GM18508 (cell line): ENCODE measurements around the gene CELF4.

Experiments
- ATAC-seq: cut with Tn5 transposase; IDR thresholded peaks from one replicate; pipeline ENCODE4 v1.9.1; 2021; ENCODE audit warnings: moderate number of reproducible peaks; ENCODE audit not compliant: insufficient read depth, unreplicated experiment

Gene CELF4

DNA sequence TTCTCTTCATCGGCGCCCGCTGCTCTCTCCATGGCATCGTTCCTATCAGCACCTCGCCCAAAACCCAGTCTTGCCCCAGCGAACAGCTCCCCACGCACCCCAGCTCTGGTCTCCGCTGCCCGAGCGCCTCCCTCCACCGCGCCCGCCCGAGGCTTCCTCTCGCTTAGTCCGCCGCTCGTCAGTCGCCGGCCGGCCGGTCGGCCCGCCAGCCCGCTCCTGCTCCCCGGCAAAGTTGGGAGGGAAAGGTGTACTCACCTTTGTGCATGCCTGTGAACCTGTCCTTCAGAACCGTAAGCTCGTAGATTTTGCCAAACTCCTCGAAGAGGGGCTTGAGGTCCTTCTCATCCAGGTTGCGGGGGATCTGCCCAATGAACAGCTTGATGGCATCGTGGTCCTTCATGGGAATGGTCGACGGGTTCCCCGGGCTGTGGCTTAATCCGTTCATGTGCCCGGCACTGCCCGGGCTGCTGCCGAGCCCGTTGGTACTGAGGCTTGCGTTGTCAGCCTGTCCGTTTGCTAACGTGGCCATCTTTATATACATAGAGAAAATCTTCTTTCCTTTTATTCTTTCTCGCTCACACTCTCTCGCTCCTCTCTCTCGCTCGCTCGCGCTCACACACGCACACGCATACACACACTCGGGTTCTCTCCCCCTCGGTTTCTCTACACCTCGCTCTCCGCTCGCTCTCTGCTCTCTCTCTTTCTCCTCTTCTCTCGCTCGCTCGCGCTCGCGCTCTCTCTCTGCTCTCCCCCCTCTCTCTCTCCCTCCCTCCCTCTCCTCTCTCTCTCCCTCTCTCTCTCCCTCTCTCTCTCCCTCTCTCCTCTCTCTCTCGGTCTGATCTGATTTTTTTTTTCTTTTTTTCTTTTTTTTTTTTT is at the start of gene CELF4:
Gene CELF4, minus strand, starts transcription at position 698 of the 876 bp plus-strand sequence.
- no peak for ATAC-seq

DNA sequence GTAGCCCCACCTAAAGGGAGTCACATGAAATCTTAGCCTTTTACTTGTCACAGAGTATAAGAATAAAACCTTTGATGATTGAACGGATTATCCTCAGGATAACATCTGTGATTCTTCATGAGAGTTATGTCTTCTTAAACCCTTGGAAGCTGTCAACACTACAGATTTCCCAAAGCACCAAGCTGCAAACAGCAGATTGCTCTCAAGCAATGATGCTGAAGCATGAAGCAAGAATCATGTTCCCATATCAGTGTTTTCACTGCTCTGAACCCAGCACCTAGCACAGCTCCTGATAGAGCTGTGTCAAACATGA is 47.6 kb upstream of the CELF4 start:
- no peak for ATAC-seq

DNA sequence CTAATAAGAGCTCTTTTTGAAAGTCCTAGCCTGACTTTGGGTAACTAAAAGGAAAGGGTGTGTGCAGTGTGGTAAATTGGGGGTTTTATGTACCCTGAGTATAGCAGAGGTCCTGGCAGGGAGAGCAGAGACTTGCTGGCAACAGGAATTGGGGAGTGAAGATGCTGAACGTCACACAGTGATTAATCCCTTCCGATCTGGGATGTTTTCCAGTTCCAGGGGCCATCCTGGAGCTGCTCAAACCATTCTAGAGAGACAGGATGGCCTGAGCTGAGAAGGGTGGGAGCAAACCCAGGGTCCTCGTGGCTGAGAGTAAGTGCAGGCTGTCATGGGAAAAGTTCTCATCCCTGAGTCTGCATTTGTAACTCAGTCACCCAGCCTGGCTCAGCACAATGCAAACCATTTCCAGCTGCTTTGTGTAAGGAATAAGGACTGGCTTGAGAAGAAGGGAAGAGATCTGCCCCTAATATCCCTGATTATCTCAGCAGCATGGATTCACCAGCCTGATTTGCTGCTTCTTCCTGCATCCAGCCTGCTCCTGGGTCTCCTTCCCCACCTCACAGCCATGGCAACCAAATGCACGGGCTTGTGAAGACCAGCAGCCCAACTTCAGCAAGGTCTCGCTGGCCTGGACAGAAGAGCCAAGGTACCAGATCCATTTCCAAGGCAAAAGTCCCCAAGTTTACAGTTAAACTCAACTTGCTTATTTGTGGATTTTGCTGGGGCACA is 47.1 kb upstream of the CELF4 start:
- no peak for ATAC-seq

DNA sequence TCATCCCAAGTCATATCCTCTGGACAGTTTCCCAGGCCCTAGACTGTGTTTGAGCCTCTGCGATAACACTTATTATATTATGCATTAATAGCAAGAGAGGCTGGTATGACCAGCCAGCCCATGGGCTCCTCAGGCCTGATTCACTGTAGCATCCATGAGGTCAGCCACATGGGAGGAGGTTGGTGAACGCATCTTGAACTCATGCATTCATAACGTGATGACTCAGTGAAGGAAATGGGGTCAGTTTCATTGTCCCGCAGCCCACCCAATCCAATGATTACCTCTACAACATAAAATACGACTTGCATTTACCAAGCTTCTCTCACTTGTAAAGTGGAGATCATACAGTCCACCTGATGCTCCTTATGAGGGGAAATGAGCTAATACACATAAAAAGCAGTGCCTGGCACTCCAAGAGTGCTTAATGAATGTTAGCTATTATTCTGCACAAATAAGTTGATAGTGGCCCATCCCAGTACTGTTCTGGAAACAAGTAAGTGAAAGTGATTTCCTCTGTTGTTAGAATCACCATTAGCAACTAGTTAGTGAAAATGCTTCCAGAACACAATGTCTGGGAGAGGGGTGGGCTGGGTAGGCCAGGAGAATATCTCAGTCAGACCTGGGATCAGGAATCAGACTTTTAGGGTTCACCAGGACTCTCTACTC is 46.1 kb upstream of the CELF4 start:
- ATAC-seq, result no peak

DNA sequence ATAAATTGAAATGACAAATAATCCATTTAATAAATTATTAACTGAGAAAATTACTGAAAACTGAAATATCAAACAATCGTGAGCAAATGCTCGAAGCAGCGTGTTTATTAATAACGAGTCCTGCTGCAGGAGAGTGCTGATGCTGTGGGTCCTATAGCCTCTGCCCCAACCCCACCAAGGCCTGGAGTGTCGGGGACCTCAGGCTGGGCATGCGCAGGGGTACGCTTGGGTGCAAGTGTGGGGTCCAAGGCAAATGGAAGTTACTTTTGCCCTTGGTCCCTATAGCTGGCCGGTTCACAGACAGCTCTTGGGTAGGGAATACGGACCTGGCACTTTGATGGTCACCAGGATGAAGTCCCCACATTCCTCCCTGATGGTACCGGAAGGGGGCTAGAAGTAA is 43.3 kb upstream of the CELF4 start:
- no peak for ATAC-seq

DNA sequence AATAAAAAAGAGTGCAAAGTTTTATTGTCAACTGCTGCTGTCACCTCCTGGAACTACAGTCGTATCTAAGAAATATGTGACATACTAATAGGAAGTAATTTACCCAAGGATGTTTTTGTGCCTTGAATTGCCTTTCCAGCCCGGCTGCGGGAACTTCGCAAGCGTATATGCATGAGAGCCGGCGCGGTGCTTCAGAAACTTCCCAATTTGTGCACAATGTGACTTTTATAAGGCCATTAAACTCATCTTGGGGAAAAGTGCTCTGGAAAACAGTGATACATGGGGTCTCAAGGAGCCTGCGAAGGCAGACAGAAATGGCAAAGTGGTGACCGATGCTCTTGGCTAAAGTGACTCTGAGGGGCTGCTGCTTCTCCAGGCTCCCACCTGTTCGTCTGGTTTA is 41.7 kb upstream of the CELF4 start:
- no peak for ATAC-seq

DNA sequence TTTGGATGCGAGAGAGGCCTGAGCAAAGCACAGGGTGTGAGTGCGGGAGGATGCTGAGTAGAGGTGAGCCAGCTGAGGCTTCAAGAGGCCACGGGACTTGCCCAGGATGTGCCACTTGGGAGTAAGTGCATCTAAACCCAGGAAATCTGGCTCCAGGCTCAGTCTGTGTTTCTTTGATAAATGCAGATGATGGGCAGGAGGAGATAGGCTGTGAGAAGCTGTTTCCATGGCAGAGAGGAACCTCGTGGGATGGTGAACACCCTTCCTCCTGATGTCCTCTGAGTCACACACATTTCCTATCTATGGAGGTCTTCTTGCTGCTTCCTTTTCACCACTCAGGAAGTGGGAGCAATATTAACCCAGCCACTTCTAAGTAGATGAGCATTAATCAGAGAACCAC is 38.4 kb upstream of the CELF4 start:
- no peak for ATAC-seq

DNA sequence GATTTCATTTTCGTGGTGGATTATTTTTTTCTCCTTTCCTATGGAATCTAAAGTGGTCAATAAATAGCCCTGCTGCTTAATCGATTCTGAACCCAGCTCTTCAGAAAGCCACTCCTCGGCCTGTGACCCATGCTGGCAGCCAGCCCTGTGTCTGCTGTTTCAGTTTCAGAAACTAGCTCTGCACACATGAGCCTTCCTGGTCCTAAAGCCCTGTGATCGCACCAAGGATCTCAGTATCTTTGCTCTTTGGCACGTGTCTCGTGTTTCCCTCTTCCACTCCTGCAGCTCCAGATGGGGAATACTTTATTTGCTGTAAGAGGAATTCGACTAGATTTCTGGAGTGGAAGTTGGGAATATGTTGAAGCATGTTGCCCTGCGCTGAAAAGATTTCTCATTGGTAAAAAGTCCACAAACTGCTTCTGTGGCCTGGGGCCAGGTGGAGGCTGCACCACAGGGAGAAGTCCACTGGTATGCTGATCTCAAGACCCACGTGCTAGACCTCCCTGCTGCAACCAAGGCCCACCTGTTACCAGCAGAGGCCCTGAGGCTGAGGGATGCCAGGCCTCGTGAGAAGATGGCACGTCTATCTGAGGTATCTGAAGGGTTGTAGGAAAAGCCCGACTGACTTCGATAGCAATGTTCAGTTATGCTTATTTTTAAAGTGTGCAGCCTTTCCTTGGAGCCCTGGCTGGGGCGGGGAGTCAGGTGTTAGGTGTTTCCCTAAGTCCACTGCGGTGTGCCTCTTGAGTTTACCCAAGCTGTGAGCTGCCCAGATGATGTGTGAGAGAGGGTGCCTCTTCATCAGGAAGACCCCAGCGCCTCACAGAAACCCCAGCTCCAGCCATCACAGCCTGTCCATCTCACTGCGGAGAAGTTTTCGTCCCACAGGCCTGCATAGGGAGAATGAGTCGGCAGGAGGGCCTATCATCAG is 33.6 kb upstream of the CELF4 start:
- ATAC-seq, result no peak

DNA sequence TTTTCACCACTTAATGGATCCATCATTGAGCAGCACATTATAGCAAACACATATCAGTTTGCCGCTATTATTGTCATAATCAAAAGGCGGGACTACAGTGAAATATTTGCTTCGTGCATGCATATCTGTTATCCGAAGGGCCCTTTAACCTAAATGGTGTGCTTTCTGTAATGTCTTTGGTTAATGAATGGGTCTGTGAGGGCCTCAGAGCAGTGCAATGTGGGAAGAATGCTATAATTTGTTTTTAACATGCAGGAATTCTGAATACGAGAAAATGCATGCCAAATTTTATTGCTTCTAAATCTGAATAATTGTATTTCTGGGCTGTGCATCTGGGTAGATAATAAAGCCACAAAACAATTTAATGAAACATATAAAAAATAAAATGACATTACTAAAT is 32.8 kb upstream of the CELF4 start:
- no peak for ATAC-seq

DNA sequence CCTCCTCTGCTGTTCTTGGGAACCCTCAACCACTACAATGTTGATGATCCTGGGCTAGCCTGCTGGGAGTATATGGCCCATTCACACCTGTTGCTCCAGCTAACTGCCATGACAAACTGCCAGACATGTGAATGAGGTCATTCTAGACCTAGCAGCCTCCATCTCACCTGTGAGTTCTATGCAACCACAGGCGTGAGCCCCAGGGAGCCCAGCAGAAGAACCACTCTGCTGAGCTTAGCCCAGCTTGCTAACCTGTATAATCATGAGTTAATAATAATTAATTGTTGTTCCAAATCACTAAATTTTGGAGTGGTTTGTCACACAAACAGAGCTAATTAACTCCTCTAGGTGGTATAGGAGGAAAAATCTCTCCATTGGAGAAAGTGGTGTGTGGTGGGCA is 24.7 kb upstream of the CELF4 start:
- ATAC-seq, result no peak

DNA sequence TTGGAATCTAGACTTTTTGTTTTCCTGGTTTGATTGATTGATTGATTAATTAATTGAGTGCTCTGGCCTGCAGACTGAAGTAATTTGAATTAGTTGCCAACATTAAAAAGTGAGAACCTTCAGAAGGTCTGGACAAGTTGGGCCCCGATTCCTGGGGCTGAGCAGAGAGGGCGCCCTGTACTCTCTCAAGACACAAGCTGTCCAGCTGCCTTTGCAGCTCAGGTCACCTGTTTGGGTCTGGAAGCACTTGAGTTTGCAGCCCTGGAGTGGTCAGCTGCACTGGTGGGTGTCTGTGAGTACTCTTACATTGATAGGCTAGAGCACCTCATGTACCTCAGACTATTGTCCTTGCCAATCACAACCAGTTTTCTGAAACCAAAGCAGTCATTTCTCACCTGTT is 22.7 kb upstream of the CELF4 start:
- no peak for ATAC-seq

DNA sequence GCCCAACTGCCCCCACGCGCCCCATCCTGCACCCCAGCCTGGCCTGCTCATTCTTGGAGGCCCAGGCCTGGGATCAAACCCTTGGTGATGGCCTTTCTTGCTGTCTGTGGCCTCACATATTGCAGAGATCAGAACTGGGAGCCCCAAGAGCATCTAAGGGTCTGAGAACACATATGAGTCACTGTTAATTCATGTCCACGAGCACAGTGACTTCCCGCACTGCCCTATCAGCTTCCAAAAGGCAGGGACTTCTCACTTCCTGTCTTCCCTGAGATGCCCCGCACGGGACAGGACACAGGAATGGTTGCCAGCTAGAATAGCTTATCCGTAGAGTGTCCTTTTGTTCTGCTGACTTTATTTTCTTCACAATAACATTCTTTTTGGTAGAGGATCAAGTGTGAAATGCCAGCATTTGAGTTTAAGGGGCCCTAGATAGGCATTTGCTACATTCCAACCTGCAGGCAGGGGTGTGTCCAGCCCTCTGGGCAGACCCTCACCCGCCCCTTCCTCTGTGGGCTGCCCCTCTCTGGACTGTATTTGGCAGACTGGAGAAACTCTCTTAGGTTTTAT is 21.1 kb upstream of the CELF4 start:
- ATAC-seq, result no peak

DNA sequence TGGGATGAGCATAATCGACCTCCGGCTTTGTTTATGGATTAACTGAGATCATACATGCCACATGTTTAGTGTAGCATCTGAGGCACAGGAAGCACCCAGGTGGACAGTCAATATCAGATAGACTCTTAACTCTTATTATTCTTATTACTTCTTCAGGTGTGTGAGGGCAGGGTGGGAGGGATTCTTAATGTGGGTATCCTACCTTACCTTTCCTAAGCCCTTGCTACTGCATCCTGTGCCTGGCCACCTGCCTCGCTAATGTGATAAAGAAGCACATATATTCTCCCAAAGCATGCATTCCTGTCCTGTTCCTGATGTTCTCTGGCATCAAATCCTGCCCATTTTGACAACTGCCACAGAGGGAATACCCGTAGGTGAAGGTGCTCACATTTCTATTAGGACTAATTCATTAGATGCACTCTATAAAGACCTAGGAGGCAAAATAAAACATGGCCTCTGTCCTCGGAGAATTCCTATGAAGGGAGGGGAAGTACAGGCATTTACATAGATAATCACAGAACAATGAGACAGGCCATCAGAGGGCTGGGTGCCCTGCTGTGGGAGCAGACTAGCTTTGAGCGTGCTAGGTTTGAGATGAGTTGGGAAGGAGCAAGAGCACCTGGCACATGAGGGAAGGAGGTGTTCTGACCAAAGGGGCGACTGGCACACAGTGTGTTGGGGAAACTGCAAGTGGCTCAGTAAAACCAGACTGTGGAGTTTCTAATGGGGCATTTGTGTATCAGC is 19.5 kb upstream of the CELF4 start:
- ATAC-seq, result no peak

DNA sequence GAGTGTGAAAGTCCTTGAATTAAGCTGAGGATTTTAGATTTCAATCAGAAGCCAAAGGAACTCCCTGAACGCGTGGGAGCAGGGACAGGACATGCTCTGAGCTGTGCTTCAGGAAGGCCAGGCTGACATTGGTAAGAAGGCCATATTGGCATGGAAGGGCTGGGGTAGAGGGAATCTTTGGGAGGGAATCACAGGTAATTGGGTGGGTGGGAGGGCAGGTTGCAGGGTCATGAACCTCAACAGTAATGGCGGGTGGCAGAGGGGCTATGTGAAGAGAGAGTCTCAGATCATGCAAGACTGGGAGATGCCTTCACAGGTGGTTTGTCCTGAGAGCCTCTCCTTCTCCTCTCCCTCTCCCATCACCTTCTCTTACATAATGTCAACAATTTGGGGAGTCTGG is 18.6 kb upstream of the CELF4 start:
- ATAC-seq, result no peak

DNA sequence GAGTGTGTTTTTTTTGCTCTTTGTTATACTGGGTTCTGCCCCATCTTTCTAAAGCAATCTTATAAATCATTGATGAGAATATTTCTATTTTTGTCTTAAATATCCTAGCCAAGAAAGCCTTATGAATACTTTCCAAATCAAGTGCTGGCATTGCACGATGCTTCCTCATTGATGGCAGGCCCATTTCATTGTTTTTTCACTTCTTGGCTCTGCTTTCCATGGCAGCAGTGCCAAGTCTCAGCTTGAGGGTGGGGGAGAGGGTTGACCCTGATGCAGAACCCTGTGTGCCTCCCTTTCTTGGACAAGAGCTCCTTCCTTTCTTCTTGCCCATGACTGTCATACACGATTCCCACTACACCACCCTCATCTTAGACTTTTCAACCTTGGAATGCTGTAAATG is 16.7 kb upstream of the CELF4 start:
- no peak for ATAC-seq

DNA sequence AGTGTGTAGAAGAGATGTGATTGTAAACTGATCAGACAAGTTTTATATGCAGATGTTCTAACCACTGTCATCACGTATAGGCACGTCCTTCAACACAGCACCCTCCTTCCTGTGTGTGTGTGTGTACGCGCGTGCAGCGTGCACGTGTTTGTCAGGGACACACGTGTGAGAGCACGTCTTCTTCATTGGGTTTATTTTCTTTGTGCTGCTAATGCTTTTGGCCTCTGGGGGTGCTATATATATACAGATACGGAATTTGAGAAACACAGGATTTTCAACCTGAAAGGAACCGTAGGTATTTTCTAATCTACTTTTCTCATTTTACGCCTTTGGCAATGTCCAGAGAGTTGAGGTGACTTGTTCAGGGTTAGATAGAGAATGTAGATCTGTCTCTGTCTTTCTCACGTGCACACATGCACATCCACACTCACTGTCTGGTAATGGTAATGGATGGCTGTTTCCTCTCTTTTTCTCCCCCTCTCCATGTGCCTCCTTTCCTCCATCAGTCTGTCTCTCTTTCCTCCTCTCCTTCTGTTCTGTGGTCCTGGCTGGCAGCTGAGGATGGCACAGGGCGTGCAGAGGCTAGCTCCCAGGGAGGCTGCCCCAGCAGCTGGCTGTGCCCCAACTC is 13.4 kb upstream of the CELF4 start:
- ATAC-seq, result no peak

DNA sequence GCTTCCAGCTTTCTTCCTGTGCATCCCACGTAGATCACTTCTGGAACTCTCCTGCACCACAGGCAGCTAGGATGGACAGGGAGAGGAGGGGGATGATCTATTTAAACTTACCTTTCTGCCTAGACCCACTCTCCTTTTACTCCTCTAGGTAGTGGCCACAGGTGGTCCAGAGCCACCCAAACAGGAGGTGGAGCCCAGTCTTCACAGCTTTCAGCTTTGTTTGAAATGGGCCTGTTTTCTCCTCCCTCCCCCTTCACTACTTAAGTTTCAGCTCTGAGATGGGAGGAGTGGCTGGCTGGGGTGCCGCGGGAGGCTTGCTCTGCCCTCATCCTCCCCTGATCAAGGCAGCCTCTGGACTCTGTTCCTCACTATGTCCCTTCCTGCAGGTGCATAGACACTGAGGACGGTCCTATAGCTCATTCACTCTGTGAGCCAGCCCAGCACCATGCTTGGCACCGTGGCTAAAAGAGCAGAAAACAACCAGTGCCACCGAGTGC is 12.6 kb upstream of the CELF4 start:
- no peak for ATAC-seq

DNA sequence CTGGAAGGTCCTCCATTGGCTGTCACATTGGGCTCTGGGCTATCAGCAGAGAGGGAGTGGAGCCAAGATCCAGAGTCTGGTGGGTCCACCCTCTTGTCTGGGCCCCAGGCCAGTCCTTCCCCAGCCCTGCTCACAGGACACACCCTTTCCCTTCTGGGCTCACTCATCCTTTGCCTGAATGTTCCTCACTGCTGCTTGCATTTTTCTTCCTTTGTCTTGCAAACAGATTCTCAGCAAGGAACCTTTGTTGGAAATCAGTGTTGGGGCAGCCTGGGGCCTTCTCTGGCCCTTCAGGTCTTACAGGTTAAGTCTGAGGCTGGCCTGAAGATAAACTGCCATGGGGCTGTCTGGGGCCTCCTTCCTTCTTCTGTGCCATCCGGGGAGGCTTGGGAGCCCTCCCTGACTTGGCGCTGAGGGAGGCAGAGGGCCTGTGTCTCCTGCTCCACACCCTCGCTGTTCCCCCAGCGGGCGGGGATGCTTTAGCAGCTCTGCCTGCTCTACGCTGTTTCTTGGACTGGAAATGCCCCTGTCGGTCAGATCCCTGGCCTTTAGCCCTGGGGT is 11.5 kb upstream of the CELF4 start:
- ATAC-seq, result no peak
